Ectodermal cell (in vitro differentiated cells): ENCODE measurements around the gene UBB.

ENCODE experiments used
- H3K27ac ChIP-seq: 2 replicates; pipeline ENCODE4 v1.7.0; 2013; ENCODE audit warnings: mild to moderate bottlenecking, low read depth, low read length; ENCODE audit not compliant: insufficient read depth, poor library complexity, severe bottlenecking
- H3K27me3 ChIP-seq: 2 replicates; pipeline ENCODE4 v1.7.0; 2013; ENCODE audit warnings: mild to moderate bottlenecking, low read length; ENCODE audit not compliant: insufficient read depth, control insufficient read depth, poor library complexity, severe bottlenecking
- H3K36me3 ChIP-seq: one replicate; pipeline ENCODE4 v1.7.0; 2013; ENCODE audit warnings: low read length; ENCODE audit not compliant: control insufficient read depth, insufficient read depth
- H3K4me1 ChIP-seq: one replicate; pipeline ENCODE4 v1.7.0; 2013; ENCODE audit warnings: low read length; ENCODE audit not compliant: control insufficient read depth, insufficient read depth
- H3K4me3 ChIP-seq: 2 replicates; pipeline ENCODE4 v1.7.0; 2013; ENCODE audit warnings: low read depth, low read length, control low read depth; ENCODE audit not compliant: insufficient read depth
- H3K9me3 ChIP-seq: 2 replicates; pipeline ENCODE4 v1.7.0; 2013; ENCODE audit warnings: mild to moderate bottlenecking, low read length, moderate library complexity; ENCODE audit not compliant: control insufficient read depth
- WGBS, 2 experiments: methylation state at CpG; one replicate each; pipeline ENCODE4 v1.1.7; 2013; ENCODE audit warnings: missing lambda C conversion rate in 2 of 2; 5-methylcytosine and 5-hydroxymethylcytosine counted together

UBB gene

GRCh38 chr17:16417896-16418684 is 37.2 kb downstream of the UBB start:
- Histone ChIP-seq H3K9me3 (no peaks in the 10 kb centered on the region), H3K27ac (no peak overlapping the region), H3K27me3 (no peaks in the 10 kb centered on the region), H3K36me3 (no peaks in the 10 kb centered on the region), H3K4me1 (peaks cover 8% of the 10 kb centered on the region), H3K4me3 (no peak overlapping the region)
- WGBS, 2 experiments, result 88 to 94% methylated on average over 7 of the region's 7 CpGs

GRCh38 chr17:16418685-16419068 is 37.8 kb downstream of the UBB start:
- Histone ChIP-seq H3K9me3 (no peaks in the 10 kb centered on the region), H3K27me3 (no peaks in the 10 kb centered on the region), H3K36me3 (no peaks in the 10 kb centered on the region), H3K4me1 (peaks cover 8% of the 10 kb centered on the region), H3K4me3 (no peak overlapping the region), H3K27ac (no peak overlapping the region)
- WGBS, 2 experiments, result 91 to 93% methylated on average over 1 of the region's 2 CpGs

DNA sequence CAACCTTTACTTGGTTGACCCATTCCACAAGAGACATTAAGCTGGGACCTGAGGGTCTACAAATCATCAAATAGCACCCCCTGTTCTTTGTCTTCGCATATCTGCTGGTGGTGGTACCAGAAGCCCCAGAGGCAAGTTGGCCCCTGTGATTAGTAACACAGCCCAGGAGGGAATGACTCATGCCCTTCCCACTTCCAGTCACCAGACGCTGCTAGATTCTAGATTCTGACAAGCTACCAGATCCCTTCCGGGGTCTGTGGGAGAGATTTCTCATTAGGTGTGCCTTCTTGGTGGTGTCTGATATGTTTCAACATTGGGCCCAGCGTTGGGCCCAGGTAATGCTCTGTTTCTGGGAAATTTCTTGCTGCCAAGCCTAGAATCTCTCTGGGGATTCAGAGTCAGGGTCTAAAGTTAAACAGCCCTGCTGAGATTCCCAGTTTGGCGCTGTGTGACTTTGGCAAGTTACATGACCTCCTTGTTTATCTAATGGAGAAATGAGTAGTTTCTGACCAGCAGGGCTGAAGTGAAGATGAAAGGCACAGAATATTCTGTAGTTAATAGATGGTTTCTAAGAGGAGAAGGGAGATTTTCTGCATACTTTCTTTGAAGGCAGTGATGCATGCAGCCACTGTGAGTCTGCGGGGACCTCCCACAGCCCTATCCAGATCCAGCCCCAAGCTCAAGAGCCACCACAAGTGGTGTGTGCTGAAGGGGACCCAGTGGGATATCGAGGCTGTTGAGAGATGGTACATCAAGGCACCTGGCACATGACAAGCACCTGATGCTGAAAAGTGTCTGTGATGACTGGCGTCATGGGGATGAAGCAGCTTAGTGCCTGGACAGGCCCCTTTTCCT is 38.4 kb downstream of the UBB start:
- peaks cover 8% of the 10 kb centered on the region for H3K4me1 ChIP-seq
- no peaks in the 10 kb centered on the region for H3K27me3 ChIP-seq
- H3K4me3 ChIP-seq, result no peak overlapping the region
- H3K27ac ChIP-seq, result no peak overlapping the region
- H3K9me3 ChIP-seq, result no peaks in the 10 kb centered on the region
- WGBS, 2 experiments, result 83 to 86% methylated on average over 8 of the region's 8 CpGs
- H3K36me3 ChIP-seq, result no peaks in the 10 kb centered on the region

DNA sequence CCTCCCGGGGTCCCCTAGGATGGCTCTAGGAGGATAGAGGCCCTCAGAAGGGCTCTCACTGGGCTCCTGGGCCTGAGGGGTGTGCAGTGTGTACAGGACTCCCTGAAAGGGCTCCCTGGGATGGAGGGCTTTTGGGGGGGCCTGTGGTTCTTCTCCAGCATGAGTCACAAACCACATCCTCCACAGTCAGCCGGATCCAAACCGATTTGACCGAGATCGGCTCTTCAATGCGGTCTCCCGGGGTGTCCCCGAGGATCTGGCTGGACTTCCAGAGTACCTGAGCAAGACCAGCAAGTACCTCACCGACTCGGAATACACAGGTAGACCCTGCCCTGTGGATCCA is 39.0 kb downstream of the UBB start:
- H3K27ac ChIP-seq, result no peak overlapping the region
- H3K4me1 ChIP-seq, result peaks cover 8% of the 10 kb centered on the region
- H3K27me3 ChIP-seq, result no peaks in the 10 kb centered on the region
- no peaks in the 10 kb centered on the region for H3K9me3 ChIP-seq
- H3K36me3 ChIP-seq, result no peaks in the 10 kb centered on the region
- 94 to 95% methylated on average over 10 of the region's 10 CpGs for WGBS, 2 experiments
- no peak overlapping the region for H3K4me3 ChIP-seq

DNA sequence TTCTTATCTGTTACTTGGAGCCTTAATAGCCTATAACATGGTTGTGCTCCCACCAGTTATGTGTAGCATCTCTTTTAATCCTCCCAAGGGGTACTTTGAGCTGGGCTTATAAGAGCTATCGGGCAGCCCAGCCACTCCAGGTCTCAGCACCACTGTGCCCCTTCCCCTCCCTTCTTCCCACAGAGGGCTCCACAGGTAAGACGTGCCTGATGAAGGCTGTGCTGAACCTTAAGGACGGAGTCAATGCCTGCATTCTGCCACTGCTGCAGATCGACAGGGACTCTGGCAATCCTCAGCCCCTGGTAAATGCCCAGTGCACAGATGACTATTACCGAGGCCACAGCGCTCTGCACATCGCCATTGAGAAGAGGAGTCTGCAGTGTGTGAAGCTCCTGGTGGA is 41.5 kb downstream of the UBB start:
- H3K9me3 ChIP-seq, result no peaks in the 10 kb centered on the region

GRCh38 chr17:16423226-16423872 is 42.5 kb downstream of the UBB start:
- no peaks in the 10 kb centered on the region for H3K36me3 ChIP-seq
- H3K4me1 ChIP-seq, result peaks cover 8% of the 10 kb centered on the region
- 92 to 93% methylated on average over 10 of the region's 10 CpGs for WGBS, 2 experiments

More for the DNA sequence above, 41.5 kb downstream of the UBB start:
- Histone ChIP-seq H3K27ac (no peak overlapping the region), H3K4me3 (no peak overlapping the region), H3K27me3 (no peaks in the 10 kb centered on the region), H3K4me1 (peaks cover 8% of the 10 kb centered on the region), H3K36me3 (no peaks in the 10 kb centered on the region)
- WGBS, 2 experiments, result 88 to 91% methylated on average over 7 of the region's 7 CpGs

GRCh38 chr17:16425202-16425601 is 44.3 kb downstream of the UBB start:
- Histone ChIP-seq H3K4me1 (no peaks in the 10 kb centered on the region), H3K36me3 (no peaks in the 10 kb centered on the region), H3K4me3 (no peak overlapping the region), H3K9me3 (no peaks in the 10 kb centered on the region), H3K27ac (no peak overlapping the region), H3K27me3 (no peaks in the 10 kb centered on the region)
- WGBS, 2 experiments, result 77 to 78% methylated on average over 6 of the region's 6 CpGs

More at GRCh38 chr17:16423226-16423872, 42.5 kb downstream of the UBB start:
- H3K27me3 ChIP-seq, result no peaks in the 10 kb centered on the region
- no peaks in the 10 kb centered on the region for H3K9me3 ChIP-seq
- no peak overlapping the region for H3K27ac ChIP-seq
- H3K4me3 ChIP-seq, result no peak overlapping the region

DNA sequence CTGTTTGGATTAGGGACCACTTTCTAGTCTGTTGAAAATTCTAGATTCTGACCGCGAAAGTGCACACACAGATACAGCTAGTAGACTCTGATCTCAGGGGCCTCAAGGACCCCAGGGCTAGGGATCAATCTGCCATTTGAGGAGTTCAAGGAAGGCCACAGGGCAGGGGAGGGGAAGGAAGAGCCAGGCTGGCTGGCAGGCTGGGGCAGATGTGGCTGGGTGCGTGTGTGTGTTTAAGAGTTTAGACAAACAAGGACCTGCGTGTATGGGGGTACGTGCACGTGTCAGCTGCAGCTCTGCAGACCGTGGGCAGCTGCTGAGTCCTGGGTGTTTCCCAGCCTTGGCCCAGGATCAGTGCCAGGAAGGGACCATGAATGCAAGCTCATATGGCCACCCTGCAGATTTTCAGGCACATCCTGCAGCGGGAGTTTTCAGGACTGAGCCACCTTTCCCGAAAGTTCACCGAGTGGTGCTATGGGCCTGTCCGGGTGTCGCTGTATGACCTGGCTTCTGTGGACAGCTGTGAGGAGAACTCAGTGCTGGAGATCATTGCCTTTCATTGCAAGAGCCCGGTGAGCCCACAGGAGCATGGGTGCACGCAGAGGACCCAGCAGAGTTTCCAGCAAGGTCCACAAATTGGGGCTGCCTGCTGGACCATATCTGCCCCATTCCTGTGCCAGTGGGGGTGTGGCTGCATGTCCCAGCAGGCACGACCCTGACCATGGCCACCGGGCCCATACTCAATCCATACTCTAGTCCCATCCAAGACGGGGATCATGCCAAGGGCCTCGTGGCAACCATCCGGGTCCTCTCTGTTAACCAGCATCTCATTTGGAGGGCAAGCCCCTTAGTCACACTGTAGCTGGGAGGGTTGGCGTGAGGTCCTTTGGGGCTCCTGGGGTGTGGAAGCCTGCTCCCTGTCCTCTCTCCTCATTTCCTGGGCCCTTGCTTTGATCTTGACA is 45.1 kb downstream of the UBB start:
- no peaks in the 10 kb centered on the region for H3K9me3 ChIP-seq
- H3K4me3 ChIP-seq, result no peak overlapping the region
- no peak overlapping the region for H3K27ac ChIP-seq
- H3K27me3 ChIP-seq, result no peaks in the 10 kb centered on the region
- no peaks in the 10 kb centered on the region for H3K4me1 ChIP-seq
- no peaks in the 10 kb centered on the region for H3K36me3 ChIP-seq
- 88 to 91% methylated on average over 20 of the region's 20 CpGs for WGBS, 2 experiments

- Histone ChIP-seq H3K9me3 (no peaks in the 10 kb centered on the region), H3K4me3 (no peak overlapping the region), H3K27ac (no peak overlapping the region), H3K4me1 (no peaks in the 10 kb centered on the region), H3K36me3 (no peaks in the 10 kb centered on the region), H3K27me3 (no peaks in the 10 kb centered on the region)
- WGBS, 2 experiments, result 93 to 95% methylated on average over 3 of the region's 3 CpGs
Observed at GRCh38 chr17:16427020-16427419, 46.1 kb downstream of the UBB start.
